Esophagus squamous epithelium (tissue), 5 donors: Measurements from ENCODE around the gene PTPA. TPM values are rescaled to one million over a fixed set of nuclear protein-coding genes. Genes with fewer than 3 reads are reported as not detected.

ENCODE experiments used
- DNase-seq: peaks from one replicate; lab custom pipeline; 2025; lab: John Stamatoyannopoulos, UW
- H3K27ac ChIP-seq, 4 donors: fragments of 200-600 bp; sonication (generic); one replicate each; pipeline ENCODE4 v1.5.1; 2016 to 2019; ENCODE audit warnings: mild to moderate bottlenecking in 1 of 4
- H3K27me3 ChIP-seq, 4 donors: fragments of 200-600 bp; sonication (generic); 1 replicate in 3 of 4; 2 replicates in 1 of 4; pipeline versions ENCODE4 v1.5.1 to v1.6.0; 2017 to 2021; ENCODE audit warnings: antibody characterized with exemption in 1 of 4
- H3K36me3 ChIP-seq, 3 donors: fragments of 200-600 bp; sonication (generic); one replicate each; pipeline ENCODE4 v1.5.1; 2016 to 2019
- H3K4me1 ChIP-seq, 3 donors: fragments of 200-600 bp; sonication (generic); one replicate each; pipeline ENCODE4 v1.5.1; 2017 to 2019
- H3K4me3 ChIP-seq, 4 donors: fragments of 200-600 bp; sonication (generic); 1 replicate in 3 of 4; 2 replicates in 1 of 4; pipeline ENCODE4 v1.5.1; 2016 to 2019; ENCODE audit warnings: mild to moderate bottlenecking in 2 of 4, moderate library complexity in 1 of 4
- H3K9me3 ChIP-seq, 3 donors: fragments of 200-600 bp; sonication (generic); one replicate each; pipeline ENCODE4 v1.5.1; 2016 to 2019
- CTCF ChIP-seq, 6 experiments: fragments of 450-650 bp in 4 of 6; fragments of 200-600 bp in 2 of 6; sonication (generic) in 2 of 6; IDR thresholded peaks; one replicate each; pipeline ENCODE4 v1.5.1; 2016 to 2019; ENCODE audit warnings: antibody characterized with exemption in 6 of 6, mild to moderate bottlenecking in 4 of 6, moderate library complexity in 4 of 6
- POLR2A ChIP-seq, 4 donors: fragments of 450-650 bp; IDR thresholded peaks; one replicate each; pipeline ENCODE4 v1.6.1; 2017; ENCODE audit warnings: antibody characterized with exemption in 4 of 4, mild to moderate bottlenecking in 4 of 4, moderate library complexity in 3 of 4
- WGBS, 2 donors: methylation state at CpG; one replicate each; pipeline ENCODE4 v1.1.5; 2018; 5-methylcytosine and 5-hydroxymethylcytosine counted together
- intact Hi-C: fragments of 100-400 bp; cut with DNase I; formaldehyde crosslinking; loops from one replicate; pipeline ENCODE4 v1.15.0; 2022
- total RNA-seq, 4 donors: library from RNA; depleted of rRNA; stranded (reverse); fragments of >200 nt; gene quantifications; one replicate each; pipeline ENCODE4 v1.1.0, GENCODE V29; 2016
- donor health status: DM: yes; HTN: yes; CAD: no.

Gene PTPA
- total RNA-seq, 4 donors from 2014 or later, result 59.1 to 110 (median 80.6) TPM

- Histone ChIP-seq H3K27ac (peak overlapping the region; percentile 97 to 99 (median 99)), H3K4me1 (peaks cover 77 to 98% (median 84%) of the 10 kb centered on the region in 3 donors), H3K27me3 (no peaks in the 10 kb centered on the region), H3K36me3 (peaks cover 2 to 61% (median 14%) of the 10 kb centered on the region in 3 donors), H3K9me3 (no peaks in the 10 kb centered on the region), H3K4me3 (peak overlapping the region in 1 of 4 donors; percentile 24)
- TF ChIP-seq CTCF (IDR thresholded peaks at IDR 0.05) (peak; percentile 71 to 92 (median 85)), POLR2A (IDR thresholded peaks at IDR 0.05) (no peak)
- 18 to 26% methylated on average over 3 to 8 of the region's 14 CpGs for WGBS, 2 donors
- no peak for DNase-seq
- intact Hi-C loops, result loop anchor here (5.0 to 10.0 kb wide), 2 partner anchors 34 to 342 kb away; partner anchors contain the start of gene IER5L
Measured at GRCh38 chr9:129143031-129143927, 32.1 kb downstream of the PTPA start.

- peak overlapping the region; percentile 54 to 99 (median 94) for H3K27ac ChIP-seq
- no peaks in the 10 kb centered on the region for H3K27me3 ChIP-seq
- no peaks in the 10 kb centered on the region for H3K9me3 ChIP-seq
- peaks cover 61 to 95% (median 69%) of the 10 kb centered on the region in 3 donors for H3K4me1 ChIP-seq
- no peak for TF ChIP-seq POLR2A (IDR thresholded peaks at IDR 0.05)
- TF ChIP-seq CTCF (IDR thresholded peaks at IDR 0.05), result no peak
- intact Hi-C loops, result loop anchor here (10.0 kb wide), 1 partner anchor 339 kb away; no protein-coding TSS in a partner anchor
- DNase-seq, result no peak
- peaks cover 12 to 77% (median 14%) of the 10 kb centered on the region in 3 donors for H3K36me3 ChIP-seq
- H3K4me3 ChIP-seq, result no peak overlapping the region
- WGBS, 2 donors, result 92% methylated on average over 2 of the region's 2 CpGs; no CpG with 5 or more reads in 1 of the 2 donors
Measured at GRCh38 chr9:129145316-129145715, 34.1 kb downstream of the PTPA start.

- TF ChIP-seq CTCF (IDR thresholded peaks at IDR 0.05), result no peak
- no peak for TF ChIP-seq POLR2A (IDR thresholded peaks at IDR 0.05)
- Histone ChIP-seq H3K27ac (peak overlapping the region; percentile 54 to 99 (median 94)), H3K4me1 (peaks cover 55 to 90% (median 64%) of the 10 kb centered on the region in 3 donors), H3K9me3 (no peaks in the 10 kb centered on the region), H3K36me3 (peaks cover 12 to 82% (median 14%) of the 10 kb centered on the region in 3 donors), H3K27me3 (no peaks in the 10 kb centered on the region), H3K4me3 (no peak overlapping the region)
- WGBS, 2 donors, result 63 to 87% methylated on average over 4 to 5 of the region's 7 CpGs
- intact Hi-C loops, result loop anchor here (10.0 kb wide), 1 partner anchor 339 kb away; no protein-coding TSS in a partner anchor
- DNase-seq, result no peak
Measured at GRCh38 chr9:129145841-129146292, 34.7 kb downstream of the PTPA start.

GRCh38 chr9:129146441-129146941, 35.3 kb downstream of the PTPA start:
- intact Hi-C loops, result loop anchor here (10.0 kb wide), 1 partner anchor 338 kb away; no protein-coding TSS in a partner anchor
- 51 to 80% methylated on average over 1 to 3 of the region's 8 CpGs for WGBS, 2 donors
- Histone ChIP-seq H3K4me3 (no peak overlapping the region), H3K36me3 (peaks cover 14 to 89% (median 14%) of the 10 kb centered on the region in 3 donors), H3K27me3 (no peaks in the 10 kb centered on the region), H3K27ac (peak overlapping the region; percentile 54 to 99 (median 94)), H3K4me1 (peaks cover 49 to 83% (median 57%) of the 10 kb centered on the region in 3 donors), H3K9me3 (no peaks in the 10 kb centered on the region)
- TF ChIP-seq CTCF (IDR thresholded peaks at IDR 0.05) (no peak), POLR2A (IDR thresholded peaks at IDR 0.05) (no peak)
- DNase-seq, result no peak
